Measurements from ENCODE around the gene CRKL. TPM values are rescaled to one million over a fixed set of nuclear protein-coding genes. Genes with fewer than 3 reads are reported as not detected.

Gene CRKL
- total RNA-seq, 1 donor from 2014 or later: 72.9 TPM

DNA sequence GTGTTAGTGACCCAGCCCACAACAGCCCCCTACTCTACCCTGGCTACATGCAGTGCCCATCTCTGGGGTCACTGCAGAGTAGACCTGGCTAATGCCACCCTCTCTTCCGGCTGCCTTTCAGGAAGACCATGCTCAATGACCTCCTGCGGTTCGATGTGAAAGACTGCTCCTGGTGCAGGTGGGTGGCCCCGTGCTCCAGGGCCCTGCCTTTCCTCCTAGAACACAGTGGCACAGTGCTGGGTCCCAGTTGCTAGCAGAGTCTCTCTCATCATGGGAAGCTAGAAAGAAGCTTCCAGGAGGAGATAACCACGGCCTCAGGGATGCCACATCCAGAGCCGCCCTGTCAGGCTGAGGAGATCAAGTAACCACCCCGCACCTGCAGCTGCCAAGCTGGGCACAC, 68.5 kb downstream of the CRKL start:
- TF ChIP-seq, protein P1, sequence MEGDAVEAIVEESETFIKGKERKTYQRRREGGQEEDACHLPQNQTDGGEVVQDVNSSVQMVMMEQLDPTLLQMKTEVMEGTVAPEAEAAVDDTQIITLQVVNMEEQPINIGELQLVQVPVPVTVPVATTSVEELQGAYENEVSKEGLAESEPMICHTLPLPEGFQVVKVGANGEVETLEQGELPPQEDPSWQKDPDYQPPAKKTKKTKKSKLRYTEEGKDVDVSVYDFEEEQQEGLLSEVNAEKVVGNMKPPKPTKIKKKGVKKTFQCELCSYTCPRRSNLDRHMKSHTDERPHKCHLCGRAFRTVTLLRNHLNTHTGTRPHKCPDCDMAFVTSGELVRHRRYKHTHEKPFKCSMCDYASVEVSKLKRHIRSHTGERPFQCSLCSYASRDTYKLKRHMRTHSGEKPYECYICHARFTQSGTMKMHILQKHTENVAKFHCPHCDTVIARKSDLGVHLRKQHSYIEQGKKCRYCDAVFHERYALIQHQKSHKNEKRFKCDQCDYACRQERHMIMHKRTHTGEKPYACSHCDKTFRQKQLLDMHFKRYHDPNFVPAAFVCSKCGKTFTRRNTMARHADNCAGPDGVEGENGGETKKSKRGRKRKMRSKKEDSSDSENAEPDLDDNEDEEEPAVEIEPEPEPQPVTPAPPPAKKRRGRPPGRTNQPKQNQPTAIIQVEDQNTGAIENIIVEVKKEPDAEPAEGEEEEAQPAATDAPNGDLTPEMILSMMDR (IDR thresholded peaks at IDR 0.05; ENCODE audit: insufficient read depth, low read length, severe bottlenecking): no peak
- FAIRE-seq (no peak), DNase-seq (ENCODE audit: low read depth) (no peak)
- H3K4me3 ChIP-seq (ENCODE audit: low read depth, low read length): no peak overlapping the region
- H3K27me3 ChIP-seq (ENCODE audit: control insufficient read depth, insufficient read depth, low read length): no peaks in the 10 kb centered on the region
- H3K36me3 ChIP-seq (ENCODE audit: control insufficient read depth, insufficient read depth, low read length): peaks cover 25% of the 10 kb centered on the region

- Histone ChIP-seq H3K4me3 (ENCODE audit: low read depth, low read length) (no peak overlapping the region), H3K36me3 (ENCODE audit: control insufficient read depth, insufficient read depth, low read length) (peaks cover 30% of the 10 kb centered on the region), H3K27me3 (ENCODE audit: control insufficient read depth, insufficient read depth, low read length) (no peaks in the 10 kb centered on the region)
- TF ChIP-seq, protein P1 (IDR thresholded peaks at IDR 0.05; ENCODE audit: insufficient read depth, low read length, severe bottlenecking): no peak
- FAIRE-seq (no peak), DNase-seq (ENCODE audit: low read depth) (no peak)
Observed at GRCh38 chr22:20986365-20986764, 69.2 kb downstream of the CRKL start.

DNA sequence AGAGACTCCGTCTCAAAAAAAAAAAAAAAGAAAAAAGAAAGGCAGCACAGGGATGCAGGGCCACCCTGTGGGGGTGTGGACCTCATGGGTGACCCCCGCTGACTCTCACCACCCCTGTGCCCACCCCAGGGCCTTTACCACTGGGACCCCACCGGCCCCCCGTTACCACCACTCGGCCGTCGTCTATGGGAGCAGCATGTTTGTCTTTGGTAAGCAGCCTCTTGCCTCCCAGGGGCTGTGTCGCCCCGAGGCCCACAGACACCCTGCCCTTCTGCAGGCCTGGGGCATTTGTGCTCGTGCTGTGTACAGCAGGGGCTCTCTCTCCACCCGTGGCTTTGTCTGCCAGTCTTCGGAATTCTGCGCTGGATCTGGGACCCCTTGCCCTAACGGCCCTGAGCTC, 70.2 kb downstream of the CRKL start:
- TF ChIP-seq, protein P1 (IDR thresholded peaks at IDR 0.05; ENCODE audit: insufficient read depth, low read length, severe bottlenecking): no peak
- peaks cover 39% of the 10 kb centered on the region for H3K36me3 ChIP-seq (ENCODE audit: control insufficient read depth, insufficient read depth, low read length)
- no peaks in the 10 kb centered on the region for H3K27me3 ChIP-seq (ENCODE audit: control insufficient read depth, insufficient read depth, low read length)
- no peak overlapping the region for H3K4me3 ChIP-seq (ENCODE audit: low read depth, low read length)
- DNase-seq (ENCODE audit: low read depth): no peak
- no peak for FAIRE-seq

DNA sequence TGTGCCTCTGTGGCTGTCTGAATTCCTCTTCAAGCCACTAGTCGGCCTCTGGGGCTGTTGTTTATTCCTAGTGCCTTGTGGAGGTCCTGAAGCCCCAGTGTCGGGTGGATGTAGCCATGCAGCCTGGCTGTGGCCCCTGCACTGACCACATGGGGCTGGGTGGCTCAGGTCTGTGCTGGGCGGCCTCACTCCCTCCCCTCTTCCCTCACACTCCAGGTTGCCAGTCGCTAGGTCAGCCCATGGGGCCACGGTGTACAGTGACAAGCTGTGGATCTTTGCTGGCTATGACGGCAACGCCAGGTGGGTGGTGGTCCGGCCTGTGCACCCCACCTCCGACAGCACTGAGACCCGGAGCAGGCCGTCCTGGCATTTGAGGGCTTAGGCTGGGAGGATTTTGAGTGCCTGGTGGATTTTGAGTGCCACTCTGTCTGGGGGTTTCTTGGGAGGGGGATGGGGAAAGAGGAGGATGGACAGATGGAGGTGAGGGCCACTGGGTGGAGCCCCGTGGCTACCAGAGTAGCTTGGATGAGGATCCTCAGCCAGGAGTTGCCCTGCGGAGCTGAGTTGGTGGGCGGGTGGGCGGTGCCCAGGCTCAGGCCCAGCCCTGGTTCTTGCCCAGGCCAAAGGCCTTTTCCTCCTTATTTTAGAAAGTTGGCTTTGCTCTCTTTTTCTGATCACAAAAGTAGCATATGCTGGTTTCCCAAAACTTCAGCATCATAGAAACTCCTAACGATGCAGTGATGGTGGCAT, 71.5 kb downstream of the CRKL start:
- peaks cover 49% of the 10 kb centered on the region for H3K36me3 ChIP-seq (ENCODE audit: control insufficient read depth, insufficient read depth, low read length)
- FAIRE-seq: no peak
- TF ChIP-seq, protein P1 (IDR thresholded peaks at IDR 0.05; ENCODE audit: insufficient read depth, low read length, severe bottlenecking): no peak
- no peak for DNase-seq (ENCODE audit: low read depth)
- no peak overlapping the region for H3K4me3 ChIP-seq (ENCODE audit: low read depth, low read length)
- no peaks in the 10 kb centered on the region for H3K27me3 ChIP-seq (ENCODE audit: control insufficient read depth, insufficient read depth, low read length)

DNA sequence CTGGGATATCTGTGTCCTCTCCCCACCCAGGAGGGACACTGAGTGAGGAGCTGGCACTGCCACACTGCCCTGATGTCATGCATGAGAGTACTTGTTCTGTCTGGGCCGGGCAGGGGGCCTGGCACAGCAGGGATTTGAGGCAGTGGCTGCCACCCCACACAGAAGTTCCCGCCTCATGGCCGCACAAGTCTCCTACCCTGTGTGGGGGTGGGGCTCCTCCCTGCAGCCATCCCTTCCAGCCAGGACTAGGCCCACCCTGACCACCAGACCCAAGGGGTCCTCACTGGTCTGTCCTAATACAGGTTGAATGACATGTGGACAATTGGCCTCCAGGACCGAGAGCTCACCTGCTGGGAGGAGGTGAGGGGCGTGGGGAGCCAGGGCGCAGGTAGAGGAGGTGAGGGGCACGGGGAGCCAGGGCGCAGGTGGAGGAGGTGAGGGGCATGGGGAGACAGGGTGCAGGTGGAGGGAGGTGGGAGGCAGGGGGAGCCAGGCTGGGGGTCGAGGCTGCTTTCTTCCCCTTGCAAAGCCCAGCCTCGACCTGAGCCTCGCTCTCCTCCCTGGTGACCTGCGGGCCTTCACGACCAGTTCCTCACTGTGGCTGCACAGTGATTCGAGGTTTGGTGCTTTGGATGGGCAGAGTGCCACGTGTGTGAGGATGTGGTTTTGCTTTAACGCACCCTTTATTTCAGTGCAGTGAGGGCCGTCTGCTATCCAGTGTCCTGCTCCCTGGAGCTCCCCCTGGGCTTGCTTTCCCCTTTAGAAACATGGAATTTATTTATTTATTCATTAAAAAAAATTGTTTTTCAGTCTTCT, 72.3 kb downstream of the CRKL start:
- Histone ChIP-seq H3K36me3 (ENCODE audit: control insufficient read depth, insufficient read depth, low read length) (peaks cover 51% of the 10 kb centered on the region), H3K27me3 (ENCODE audit: control insufficient read depth, insufficient read depth, low read length) (no peaks in the 10 kb centered on the region), H3K4me3 (ENCODE audit: low read depth, low read length) (no peak overlapping the region)
- DNase-seq (ENCODE audit: low read depth) (no peak), FAIRE-seq (no peak)
- TF ChIP-seq, protein P1 (IDR thresholded peaks at IDR 0.05; ENCODE audit: insufficient read depth, low read length, severe bottlenecking): no peak
